ENCODE results near the gene CHST13.

The CHST13 gene, protein sequence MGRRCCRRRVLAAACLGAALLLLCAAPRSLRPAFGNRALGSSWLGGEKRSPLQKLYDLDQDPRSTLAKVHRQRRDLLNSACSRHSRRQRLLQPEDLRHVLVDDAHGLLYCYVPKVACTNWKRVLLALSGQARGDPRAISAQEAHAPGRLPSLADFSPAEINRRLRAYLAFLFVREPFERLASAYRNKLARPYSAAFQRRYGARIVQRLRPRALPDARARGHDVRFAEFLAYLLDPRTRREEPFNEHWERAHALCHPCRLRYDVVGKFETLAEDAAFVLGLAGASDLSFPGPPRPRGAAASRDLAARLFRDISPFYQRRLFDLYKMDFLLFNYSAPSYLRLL

DNA sequence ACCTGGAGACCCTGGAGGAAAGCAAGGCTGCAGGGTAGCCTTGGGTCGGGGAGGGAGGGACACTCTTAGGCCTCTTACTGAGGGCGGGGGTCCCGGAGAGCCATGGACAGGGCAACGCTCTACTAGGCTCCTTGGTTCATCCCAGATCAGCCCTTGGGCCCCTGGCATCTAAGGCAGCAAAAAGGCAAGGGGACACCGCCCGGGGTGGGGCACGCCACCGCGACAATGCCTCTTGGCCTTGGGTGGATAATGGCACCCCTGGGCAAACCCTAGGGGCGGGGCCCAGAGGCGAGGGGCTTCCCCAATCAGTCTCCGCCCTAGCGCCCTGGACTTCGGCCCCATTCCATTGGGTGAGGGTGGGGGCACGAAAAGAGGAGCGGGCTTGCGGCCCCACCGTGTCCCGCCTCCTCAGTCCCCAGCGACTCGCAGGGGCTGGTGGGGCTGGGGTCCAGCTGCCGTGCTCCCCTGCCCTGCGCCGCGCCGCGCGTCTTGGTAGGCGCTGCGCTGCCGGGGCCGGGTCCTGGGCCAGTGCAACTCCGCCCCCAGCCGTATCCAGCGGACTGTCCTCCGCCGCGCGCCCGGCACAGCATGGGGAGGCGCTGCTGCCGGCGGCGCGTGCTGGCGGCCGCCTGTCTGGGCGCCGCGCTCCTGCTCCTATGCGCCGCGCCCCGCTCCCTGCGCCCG lies at the start of gene CHST13:
TSS of gene CHST13 (plus strand) at position 411 of the 684 bp plus-strand sequence. CDS start at position 589, 178 bp downstream.
- TF ChIP-seq SUZ12 (IDR thresholded peaks at IDR 0.05; ENCODE audit: extremely low read depth, insufficient read depth, insufficient read length) (no peak), ZNF274 (IDR thresholded peaks at IDR 0.05; ENCODE audit: low read depth, low read length) (no peak)
- Histone ChIP-seq H3K9me3 (ENCODE audit: insufficient read depth, low read length) (no peaks in the 10 kb centered on the region), H3K9ac (ENCODE audit: insufficient read length, low read depth) (peak within 1 kb of the TSS; percentile 71), H3K36me3 (ENCODE audit: insufficient read depth, insufficient read length, low read length) (no peaks in the 10 kb centered on the region), H3K27me3 (ENCODE audit: insufficient read depth, insufficient read length) (peaks cover 32% of the 10 kb centered on the region), H3K4me1 (ENCODE audit: insufficient read depth, insufficient read length) (peaks cover 14% of the 10 kb centered on the region), H3K4me3 (ENCODE audit: insufficient read length, low read depth) (peak within 1 kb of the TSS; percentile 44)
- peak; percentile 48 for DNase-seq (ENCODE audit: low read depth, low spot score)

DNA sequence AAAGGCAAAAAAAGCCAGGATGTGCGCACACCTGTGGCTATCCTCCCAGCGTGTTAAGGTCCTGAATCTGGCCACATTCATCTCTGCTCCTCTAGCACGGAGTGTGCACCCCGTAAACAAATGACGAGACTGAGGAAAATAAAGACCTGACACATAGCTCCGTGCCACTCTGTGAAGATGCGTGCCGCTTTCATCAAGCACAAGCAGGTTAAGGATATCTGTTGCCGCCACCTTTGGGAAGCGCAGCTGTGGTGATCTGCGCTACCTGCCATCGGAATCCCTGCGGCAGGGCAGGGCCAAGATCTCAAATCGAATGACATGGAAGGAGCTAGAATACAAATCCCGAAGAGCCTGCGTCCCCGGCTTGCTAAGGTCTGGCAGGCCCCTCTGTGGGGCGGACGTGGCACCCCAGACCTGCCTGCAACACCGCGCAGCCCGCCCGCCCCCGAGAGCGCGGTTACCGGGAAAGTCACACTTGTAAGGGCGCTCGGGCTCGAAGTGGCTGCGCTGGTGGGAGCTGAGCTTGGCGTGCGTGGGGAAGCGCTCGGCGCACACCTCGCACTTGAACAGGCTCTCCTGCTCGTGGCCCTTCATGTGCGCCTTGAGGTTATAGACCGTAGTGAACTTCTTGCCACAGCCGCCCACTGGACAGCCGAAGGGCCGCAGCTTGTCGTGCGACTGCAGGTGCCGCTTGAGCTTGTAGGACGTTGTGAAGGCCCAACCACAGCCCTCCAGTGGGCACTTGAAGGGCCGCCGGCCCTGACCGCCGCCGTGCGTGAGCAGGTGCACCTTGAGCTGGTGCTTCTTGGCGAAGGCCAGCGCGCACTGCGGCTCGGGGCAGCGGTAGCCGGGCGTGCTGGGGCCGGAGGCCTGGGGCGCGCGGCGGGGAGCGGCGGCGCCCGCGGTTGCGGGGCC lies 49.2 kb upstream of the CHST13 start:
- Histone ChIP-seq H3K27me3 (ENCODE audit: insufficient read depth, insufficient read length) (no peaks in the 10 kb centered on the region), H3K36me3 (ENCODE audit: insufficient read depth, insufficient read length, low read length) (peaks cover 46% of the 10 kb centered on the region), H3K4me3 (ENCODE audit: insufficient read length, low read depth) (peak overlapping the region; percentile 91), H3K4me1 (ENCODE audit: insufficient read depth, insufficient read length) (peaks cover 14% of the 10 kb centered on the region), H3K9ac (ENCODE audit: insufficient read length, low read depth) (peak overlapping the region; percentile 98), H3K9me3 (ENCODE audit: insufficient read depth, low read length) (no peaks in the 10 kb centered on the region)
- peak; percentile 23 for DNase-seq (ENCODE audit: low read depth, low spot score)
- TF ChIP-seq YY1 (IDR thresholded peaks at IDR 0.05; ENCODE audit: insufficient read depth, insufficient read length) (no peak), ZNF274 (IDR thresholded peaks at IDR 0.05; ENCODE audit: low read depth, low read length) (no peak), SUZ12 (IDR thresholded peaks at IDR 0.05; ENCODE audit: extremely low read depth, insufficient read depth, insufficient read length) (no peak)

DNA sequence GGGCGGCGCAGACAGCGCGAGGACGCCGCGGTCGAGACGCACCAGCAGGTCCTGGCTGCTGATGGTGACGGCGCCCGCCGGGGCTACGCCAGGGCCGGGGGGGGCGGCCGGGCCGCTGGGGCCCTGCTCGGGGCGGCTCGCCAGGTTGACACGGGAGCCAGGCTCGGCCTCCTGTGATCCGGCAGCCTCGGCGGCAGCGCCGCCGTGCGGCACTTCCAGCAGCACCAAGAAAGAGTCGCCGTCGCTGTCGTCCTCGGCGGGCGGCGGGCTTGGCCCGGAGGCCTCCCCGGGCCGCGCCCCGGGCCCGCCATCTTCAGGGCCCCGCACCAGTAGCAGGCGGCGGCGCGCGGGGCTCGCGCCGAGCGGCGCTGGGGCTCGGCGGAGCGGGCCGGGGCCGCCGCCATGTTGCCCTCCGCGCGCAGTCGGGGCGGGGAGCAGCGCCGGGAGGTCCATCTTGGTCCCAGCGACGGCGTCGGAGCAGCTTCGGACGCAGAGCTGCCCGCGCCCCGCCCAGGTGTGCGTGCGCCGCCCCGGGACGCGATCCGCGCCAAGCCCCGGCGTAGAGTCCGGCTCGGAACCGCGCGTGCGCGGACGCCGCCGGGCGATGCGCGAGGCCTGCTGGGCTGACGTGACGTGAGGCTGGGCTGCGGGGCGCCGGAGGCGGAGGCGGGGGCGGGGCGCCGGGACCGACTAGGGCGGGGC lies 48.4 kb upstream of the CHST13 start, which contains the start of gene ZXDC:
TSS of gene ZXDC (minus strand) at position 479 of the 702 bp plus-strand sequence. CDS start at position 453, 26 bp downstream.
- Histone ChIP-seq H3K27me3 (ENCODE audit: insufficient read depth, insufficient read length) (no peaks in the 10 kb centered on the region), H3K9ac (ENCODE audit: insufficient read length, low read depth) (peak within 1 kb of the TSS; percentile 98), H3K36me3 (ENCODE audit: insufficient read depth, insufficient read length, low read length) (peaks cover 38% of the 10 kb centered on the region), H3K9me3 (ENCODE audit: insufficient read depth, low read length) (no peaks in the 10 kb centered on the region), H3K4me3 (ENCODE audit: insufficient read length, low read depth) (peak within 1 kb of the TSS; percentile 91), H3K4me1 (ENCODE audit: insufficient read depth, insufficient read length) (peaks cover 14% of the 10 kb centered on the region)
- DNase-seq (ENCODE audit: low read depth, low spot score), result peak; percentile 89
- TF ChIP-seq ZNF274 (IDR thresholded peaks at IDR 0.05; ENCODE audit: low read depth, low read length) (no peak), YY1 (IDR thresholded peaks at IDR 0.05; ENCODE audit: insufficient read depth, insufficient read length) (peak; percentile 32)

DNA sequence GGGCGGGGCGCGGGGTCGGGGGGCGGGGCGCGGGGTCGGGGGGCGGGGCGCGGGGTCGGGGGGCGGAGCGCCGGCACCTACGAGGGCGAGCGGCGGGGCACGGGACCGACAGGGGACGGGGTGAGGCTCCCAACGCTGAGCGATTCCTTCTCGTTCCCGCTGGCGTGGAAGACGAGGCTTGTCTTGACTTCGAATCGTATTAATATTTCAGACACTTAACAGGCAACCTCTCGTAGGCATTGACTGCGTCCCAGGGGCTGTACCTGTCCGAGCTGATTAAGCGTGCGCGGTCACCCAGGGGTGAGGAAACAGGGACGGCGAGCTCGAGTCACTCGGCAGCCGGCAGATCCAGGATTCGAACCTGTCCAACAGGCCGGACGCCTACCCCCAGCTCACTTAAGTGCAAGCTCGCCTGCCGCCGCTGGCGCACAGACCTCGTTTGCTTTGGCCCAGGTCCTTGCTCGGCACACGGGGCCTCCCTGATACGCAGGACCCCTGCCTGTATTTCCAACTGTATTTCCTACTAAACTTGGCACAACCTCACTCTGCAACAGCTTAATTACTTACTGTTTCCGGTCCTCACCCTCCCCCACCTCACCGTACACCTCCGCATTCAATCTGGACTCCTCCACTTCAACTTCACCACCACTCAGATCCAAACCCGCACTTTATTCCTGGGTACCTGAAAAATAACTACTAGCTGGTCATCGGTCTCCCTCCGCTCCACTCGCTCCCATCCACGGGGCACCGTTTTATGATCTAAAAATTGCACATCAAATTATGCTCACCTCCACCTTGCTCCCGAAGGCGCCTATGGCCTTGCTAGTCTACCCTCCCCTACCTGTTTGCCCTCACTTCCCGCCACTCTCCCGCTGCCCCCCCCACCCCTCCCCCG lies 47.5 kb upstream of the CHST13 start:
- H3K9ac ChIP-seq (ENCODE audit: insufficient read length, low read depth), result peak overlapping the region; percentile 89
- H3K4me1 ChIP-seq (ENCODE audit: insufficient read depth, insufficient read length), result peaks cover 14% of the 10 kb centered on the region
- no peaks in the 10 kb centered on the region for H3K9me3 ChIP-seq (ENCODE audit: insufficient read depth, low read length)
- peak; percentile 22 for DNase-seq (ENCODE audit: low read depth, low spot score)
- no peaks in the 10 kb centered on the region for H3K27me3 ChIP-seq (ENCODE audit: insufficient read depth, insufficient read length)
- H3K36me3 ChIP-seq (ENCODE audit: insufficient read depth, insufficient read length, low read length), result peaks cover 29% of the 10 kb centered on the region
- peak overlapping the region; percentile 60 for H3K4me3 ChIP-seq (ENCODE audit: insufficient read length, low read depth)
- no peak for TF ChIP-seq ZNF274 (IDR thresholded peaks at IDR 0.05; ENCODE audit: low read depth, low read length)
- no peak for TF ChIP-seq SUZ12 (IDR thresholded peaks at IDR 0.05; ENCODE audit: extremely low read depth, insufficient read depth, insufficient read length)
- TF ChIP-seq YY1 (IDR thresholded peaks at IDR 0.05; ENCODE audit: insufficient read depth, insufficient read length), result no peak

DNA sequence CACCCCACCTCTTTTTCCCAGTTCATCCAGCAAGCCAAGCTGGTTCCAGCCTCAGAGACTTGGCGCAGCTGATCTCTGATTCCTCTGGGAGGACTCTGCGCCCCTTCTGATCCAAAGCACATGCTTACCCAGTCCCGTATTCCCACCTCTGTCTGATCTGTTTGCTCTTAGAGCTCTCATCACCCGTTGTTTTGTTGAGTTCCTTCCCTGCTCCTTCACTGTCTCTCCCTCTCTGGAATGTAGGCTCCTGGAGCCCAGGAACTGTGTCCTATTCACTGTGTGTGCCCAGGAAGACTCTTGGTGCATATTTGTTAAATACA lies 46.9 kb upstream of the CHST13 start:
- Histone ChIP-seq H3K4me3 (ENCODE audit: insufficient read length, low read depth) (no peak overlapping the region), H3K9me3 (ENCODE audit: insufficient read depth, low read length) (no peaks in the 10 kb centered on the region), H3K9ac (ENCODE audit: insufficient read length, low read depth) (peak overlapping the region; percentile 3), H3K36me3 (ENCODE audit: insufficient read depth, insufficient read length, low read length) (peaks cover 23% of the 10 kb centered on the region), H3K27me3 (ENCODE audit: insufficient read depth, insufficient read length) (no peaks in the 10 kb centered on the region), H3K4me1 (ENCODE audit: insufficient read depth, insufficient read length) (peaks cover 13% of the 10 kb centered on the region)
- DNase-seq (ENCODE audit: low read depth, low spot score), result no peak
- TF ChIP-seq YY1 (IDR thresholded peaks at IDR 0.05; ENCODE audit: insufficient read depth, insufficient read length), result no peak
- no peak for TF ChIP-seq SUZ12 (IDR thresholded peaks at IDR 0.05; ENCODE audit: extremely low read depth, insufficient read depth, insufficient read length)
- TF ChIP-seq ZNF274 (IDR thresholded peaks at IDR 0.05; ENCODE audit: low read depth, low read length), result no peak
